Measurements from ENCODE around the gene EID2B. TPM values are rescaled to one million over a fixed set of nuclear protein-coding genes. Genes with fewer than 3 reads are reported as not detected.

Gene EID2B
- total and polyA plus RNA-seq, 2 donors from 2014 or later: 3.3 to 4.6 TPM

DNA sequence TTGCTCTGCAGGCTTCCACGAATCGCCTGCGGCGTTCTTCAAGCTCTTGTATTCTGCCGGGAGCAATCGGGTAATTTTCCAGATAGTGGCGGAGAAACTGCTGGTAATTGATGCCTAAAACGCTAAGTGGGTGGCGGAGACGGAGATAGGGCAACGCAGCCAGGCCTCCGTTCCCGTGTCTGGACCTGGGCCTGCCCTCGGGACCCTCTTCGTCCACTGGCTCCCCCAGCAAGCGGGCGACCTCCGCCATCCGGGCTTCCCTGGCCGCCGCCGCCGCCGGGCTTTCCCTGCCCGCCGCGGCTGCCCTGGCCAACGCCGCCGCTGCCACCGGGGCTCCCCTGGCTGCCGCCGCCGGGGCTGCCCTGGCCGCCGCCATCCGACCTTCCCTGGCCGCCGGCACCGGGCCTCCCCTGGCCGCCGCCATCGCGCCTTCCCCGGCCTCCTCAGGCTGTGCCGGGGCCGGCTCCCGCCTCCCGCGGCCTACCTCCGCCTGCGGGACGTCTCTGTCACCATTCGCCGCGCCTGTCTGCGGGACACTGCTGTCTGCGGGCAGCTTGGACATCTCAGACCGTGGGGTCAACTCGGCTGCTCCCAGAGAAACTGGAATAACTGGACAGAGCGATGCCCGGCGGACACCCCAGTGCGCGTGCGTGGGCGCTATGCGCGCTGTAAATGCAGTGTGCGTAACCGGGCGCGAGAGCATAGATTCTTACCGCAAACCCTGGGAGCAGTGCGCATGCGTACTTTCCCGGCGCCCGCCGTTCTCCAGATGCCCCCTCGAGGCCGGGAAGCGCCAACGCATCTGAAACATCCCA is 7.1 kb upstream of the EID2B start, which contains the start of gene EID2:
Gene EID2 (minus strand): TSS at position 644 of the 815 bp plus-strand sequence. CDS start 82 bp downstream, at position 562.
- no peaks in the 10 kb centered on the region for H3K36me3 ChIP-seq (ENCODE audit: control insufficient read depth in 2 of 3, insufficient read depth in 3 of 3, low read length in 3 of 3)
- H3K4me1 ChIP-seq (ENCODE audit: control insufficient read depth in 2 of 3, insufficient read depth in 2 of 3, low read depth in 1 of 3, low read length in 3 of 3): peaks cover 0 to 4% (median 3%) of the 10 kb centered on the region in 3 donors
- TF ChIP-seq CTCF (IDR thresholded peaks at IDR 0.05; ENCODE audit: borderline replicate concordance, extremely low read depth, insufficient read depth): peak; percentile 85
- H3K27ac ChIP-seq (ENCODE audit: low read depth in 2 of 2, low read length in 2 of 2): peak within 1 kb of the TSS; percentile 90 to 93
- H3K9me3 ChIP-seq (ENCODE audit: control insufficient read depth in 2 of 3, insufficient read depth in 1 of 3, low read length in 3 of 3): no peaks in the 10 kb centered on the region
- intact Hi-C loops (cut with DNase I): loop anchor here (10.0 kb wide), 1 partner anchor 65 kb away; no protein-coding TSS in a partner anchor
- no peaks in the 10 kb centered on the region for H3K27me3 ChIP-seq (ENCODE audit: control insufficient read depth, insufficient read depth, low read length)
- H3K4me3 ChIP-seq (ENCODE audit: low read length in 3 of 3): peak within 1 kb of the TSS; percentile 88 to 92 (median 92)
- FAIRE-seq: no peak
- DNase-seq: peak; percentile 95 to 98 (median 97)
- peak within 1 kb of the TSS; percentile 83 to 96 (median 88) for H3K9ac ChIP-seq (ENCODE audit: low read length in 3 of 3)

- peak in 2 of 5 donors; percentile 53 to 69 for DNase-seq
- no peak for TF ChIP-seq CTCF (IDR thresholded peaks at IDR 0.05; ENCODE audit: borderline replicate concordance, extremely low read depth, insufficient read depth)
- Histone ChIP-seq H3K27me3 (ENCODE audit: control insufficient read depth, insufficient read depth, low read length) (no peaks in the 10 kb centered on the region), H3K4me3 (ENCODE audit: low read length in 3 of 3) (peak overlapping the region; percentile 88 to 92 (median 92)), H3K36me3 (ENCODE audit: control insufficient read depth in 2 of 3, insufficient read depth in 3 of 3, low read length in 3 of 3) (no peaks in the 10 kb centered on the region), H3K27ac (ENCODE audit: low read depth in 2 of 2, low read length in 2 of 2) (peak overlapping the region; percentile 53 to 90), H3K4me1 (ENCODE audit: control insufficient read depth in 2 of 3, insufficient read depth in 2 of 3, low read depth in 1 of 3, low read length in 3 of 3) (peaks cover 0 to 4% (median 3%) of the 10 kb centered on the region in 3 donors), H3K9ac (ENCODE audit: low read length in 3 of 3) (peak overlapping the region; percentile 83 to 96 (median 88)), H3K9me3 (ENCODE audit: control insufficient read depth in 2 of 3, insufficient read depth in 1 of 3, low read length in 3 of 3) (no peaks in the 10 kb centered on the region)
- FAIRE-seq: no peak
- intact Hi-C loops (cut with DNase I): loop anchor here (10.0 kb wide), 1 partner anchor 64 kb away; no protein-coding TSS in a partner anchor
Observed at GRCh38 chr19:39539165-39539517, 6.5 kb upstream of the EID2B start.

GRCh38 chr19:39533791-39534190 is 1.1 kb upstream of the EID2B start:
- intact Hi-C loops (cut with DNase I): loop anchor here (10.0 kb wide), 1 partner anchor 59 kb away; no protein-coding TSS in a partner anchor
- TF ChIP-seq CTCF (IDR thresholded peaks at IDR 0.05; ENCODE audit: borderline replicate concordance, extremely low read depth, insufficient read depth): no peak
- Histone ChIP-seq H3K36me3 (ENCODE audit: control insufficient read depth in 2 of 3, insufficient read depth in 3 of 3, low read length in 3 of 3) (no peaks in the 10 kb centered on the region), H3K4me1 (ENCODE audit: control insufficient read depth in 2 of 3, insufficient read depth in 2 of 3, low read depth in 1 of 3, low read length in 3 of 3) (peaks cover 0 to 6% (median 2%) of the 10 kb centered on the region in 3 donors), H3K27me3 (ENCODE audit: control insufficient read depth, insufficient read depth, low read length) (no peaks in the 10 kb centered on the region), H3K9ac (ENCODE audit: low read length in 3 of 3) (no peak overlapping the region), H3K27ac (ENCODE audit: low read depth in 2 of 2, low read length in 2 of 2) (no peak overlapping the region), H3K9me3 (ENCODE audit: control insufficient read depth in 2 of 3, insufficient read depth in 1 of 3, low read length in 3 of 3) (no peaks in the 10 kb centered on the region), H3K4me3 (ENCODE audit: low read length in 3 of 3) (no peak overlapping the region)
- FAIRE-seq (no peak), DNase-seq (no peak)

All from kidney (tissue), 14 donors.